HEK293 (cell line): Measurements from ENCODE around the gene PRPF40B.

Experiments used
- CTCF ChIA-PET: fragments of 350-600 bp; formaldehyde crosslinking; extraction: SDS; loops from one replicate; lab custom pipeline; 2021; ENCODE audit warnings: antibody characterized with exemption; lab: Yijun Ruan, JAX
- POLR2A ChIA-PET: fragments of 300-600 bp; formaldehyde crosslinking; extraction: SDS; loops from one replicate; lab custom pipeline; 2020; ENCODE audit warnings: antibody characterized with exemption, inconsistent platforms; lab: Yijun Ruan, JAX
- H3K27ac ChIP-seq: fragments of 200-500 bp; sonication (Bioruptor generic); 2 replicates; pipeline ENCODE4 v1.5.1; 2014; ENCODE audit warnings: low read depth, low read length, control low read depth, inconsistent platforms; ENCODE audit errors: extremely low read depth
- H3K36me3 ChIP-seq, 2 experiments: fragments of 200-500 bp in 1 of 2; sonication (Bioruptor generic) in 1 of 2; 1 replicate in 1 of 2; 2 replicates in 1 of 2; pipeline ENCODE4 v1.5.1; 2014 to 2017; ENCODE audit warnings: inconsistent platforms in 2 of 2, low read length in 2 of 2; ENCODE audit not compliant: control insufficient read depth in 2 of 2, insufficient read depth in 1 of 2
- H3K4me1 ChIP-seq: fragments of 200-500 bp; sonication (Bioruptor generic); 2 replicates; pipeline ENCODE4 v1.5.1; 2014; ENCODE audit warnings: mild to moderate bottlenecking, low read length, inconsistent platforms; ENCODE audit not compliant: control insufficient read depth, insufficient read depth
- H3K4me3 ChIP-seq: 2 replicates; pipeline ENCODE4 v1.5.1; 2011; ENCODE audit warnings: low read depth, mild to moderate bottlenecking, control low read depth, low read length, moderate library complexity
- H3K9me3 ChIP-seq: fragments of 200-500 bp; sonication (Bioruptor generic); 2 replicates; pipeline ENCODE4 v1.5.1; 2014; ENCODE audit warnings: low read depth, low read length, inconsistent platforms; ENCODE audit not compliant: control insufficient read depth, insufficient read depth
- KLF1 ChIP-seq: fragments of 450-650 bp; formaldehyde crosslinking; IDR thresholded peaks from 2 replicates; pipeline ENCODE4 v1.5.1; 2016; ENCODE audit warnings: missing biosample characterization, missing genetic modification characterization
- TCF7L2 ChIP-seq: IDR thresholded peaks from 2 replicates; pipeline ENCODE4 v1.6.1; 2011; ENCODE audit warnings: low read depth, mild to moderate bottlenecking, inconsistent platforms, low read length, moderate library complexity, borderline replicate concordance
- ZNF184 ChIP-seq: fragments of 450-650 bp; IDR thresholded peaks from 2 replicates; pipeline ENCODE4 v1.5.1; 2018; ENCODE audit warnings: missing biosample characterization, mild to moderate bottlenecking, missing genetic modification characterization
- ZNF311 ChIP-seq: fragments of 450-650 bp; formaldehyde crosslinking; IDR thresholded peaks from 2 replicates; pipeline ENCODE4 v1.5.1; 2017; ENCODE audit warnings: missing biosample characterization, missing genetic modification characterization, borderline replicate concordance
- ZNF324 ChIP-seq: fragments of 450-650 bp; formaldehyde crosslinking; IDR thresholded peaks from 2 replicates; pipeline ENCODE4 v1.5.1; 2016; ENCODE audit warnings: missing biosample characterization, missing genetic modification characterization
- ZNF335 ChIP-seq: fragments of 450-650 bp; formaldehyde crosslinking; conservative IDR thresholded peaks from 2 replicates; pipeline ENCODE4 v1.5.1; 2016; ENCODE audit warnings: missing biosample characterization, missing genetic modification characterization
- ZNF548 ChIP-seq: fragments of 450-650 bp; formaldehyde crosslinking; IDR thresholded peaks from 2 replicates; pipeline ENCODE4 v1.5.1; 2016; ENCODE audit warnings: missing biosample characterization, missing genetic modification characterization
- ZNF704 ChIP-seq: fragments of 450-650 bp; formaldehyde crosslinking; IDR thresholded peaks from 2 replicates; pipeline ENCODE4 v1.5.1; 2016; ENCODE audit warnings: missing biosample characterization, missing genetic modification characterization
- ZNF830 ChIP-seq: fragments of 450-650 bp; IDR thresholded peaks from 2 replicates; pipeline ENCODE4 v1.5.0; 2018; ENCODE audit warnings: missing biosample characterization, missing genetic modification characterization, low read depth, mild to moderate bottlenecking, moderate library complexity
- TF ChIP-seq, protein P1 (sequence below): fragments of 450-650 bp; formaldehyde crosslinking; IDR thresholded peaks from 2 replicates; pipeline ENCODE4 v1.5.1; 2016; ENCODE audit warnings: missing biosample characterization, missing genetic modification characterization
- TF ChIP-seq, protein P2 (sequence below): fragments of 450-650 bp; formaldehyde crosslinking; IDR thresholded peaks from 2 replicates; pipeline ENCODE4 v1.5.1; 2016; ENCODE audit warnings: missing biosample characterization, missing genetic modification characterization
- TF ChIP-seq, protein P3 (sequence below): fragments of 450-650 bp; formaldehyde crosslinking; conservative IDR thresholded peaks from 2 replicates; pipeline ENCODE4 v1.5.1; 2016; ENCODE audit warnings: low read depth, missing biosample characterization, missing genetic modification characterization
- TF ChIP-seq, protein P4 (sequence below): fragments of 450-650 bp; formaldehyde crosslinking; IDR thresholded peaks from 2 replicates; pipeline ENCODE4 v1.5.1; 2016; ENCODE audit warnings: missing biosample characterization, missing genetic modification characterization
- TF ChIP-seq, protein P5 (sequence below): fragments of 450-650 bp; formaldehyde crosslinking; IDR thresholded peaks from 2 replicates; pipeline ENCODE4 v1.5.1; 2016; ENCODE audit warnings: missing biosample characterization, missing genetic modification characterization

Gene PRPF40B

GRCh38 chr12:49658276-49658675 is 34.9 kb downstream of the PRPF40B start (continued):
- TF ChIP-seq, protein P1, sequence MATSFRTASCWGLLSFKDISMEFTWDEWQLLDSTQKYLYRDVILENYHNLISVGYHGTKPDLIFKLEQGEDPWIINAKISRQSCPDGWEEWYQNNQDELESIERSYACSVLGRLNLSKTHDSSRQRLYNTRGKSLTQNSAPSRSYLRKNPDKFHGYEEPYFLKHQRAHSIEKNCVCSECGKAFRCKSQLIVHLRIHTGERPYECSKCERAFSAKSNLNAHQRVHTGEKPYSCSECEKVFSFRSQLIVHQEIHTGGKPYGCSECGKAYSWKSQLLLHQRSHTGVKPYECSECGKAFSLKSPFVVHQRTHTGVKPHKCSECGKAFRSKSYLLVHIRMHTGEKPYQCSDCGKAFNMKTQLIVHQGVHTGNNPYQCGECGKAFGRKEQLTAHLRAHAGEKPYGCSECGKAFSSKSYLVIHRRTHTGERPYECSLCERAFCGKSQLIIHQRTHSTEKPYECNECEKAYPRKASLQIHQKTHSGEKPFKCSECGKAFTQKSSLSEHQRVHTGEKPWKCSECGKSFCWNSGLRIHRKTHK = no peak
- TF ChIP-seq, protein P2, sequence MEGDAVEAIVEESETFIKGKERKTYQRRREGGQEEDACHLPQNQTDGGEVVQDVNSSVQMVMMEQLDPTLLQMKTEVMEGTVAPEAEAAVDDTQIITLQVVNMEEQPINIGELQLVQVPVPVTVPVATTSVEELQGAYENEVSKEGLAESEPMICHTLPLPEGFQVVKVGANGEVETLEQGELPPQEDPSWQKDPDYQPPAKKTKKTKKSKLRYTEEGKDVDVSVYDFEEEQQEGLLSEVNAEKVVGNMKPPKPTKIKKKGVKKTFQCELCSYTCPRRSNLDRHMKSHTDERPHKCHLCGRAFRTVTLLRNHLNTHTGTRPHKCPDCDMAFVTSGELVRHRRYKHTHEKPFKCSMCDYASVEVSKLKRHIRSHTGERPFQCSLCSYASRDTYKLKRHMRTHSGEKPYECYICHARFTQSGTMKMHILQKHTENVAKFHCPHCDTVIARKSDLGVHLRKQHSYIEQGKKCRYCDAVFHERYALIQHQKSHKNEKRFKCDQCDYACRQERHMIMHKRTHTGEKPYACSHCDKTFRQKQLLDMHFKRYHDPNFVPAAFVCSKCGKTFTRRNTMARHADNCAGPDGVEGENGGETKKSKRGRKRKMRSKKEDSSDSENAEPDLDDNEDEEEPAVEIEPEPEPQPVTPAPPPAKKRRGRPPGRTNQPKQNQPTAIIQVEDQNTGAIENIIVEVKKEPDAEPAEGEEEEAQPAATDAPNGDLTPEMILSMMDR (tag by site-specific recombination) = no peak
- TF ChIP-seq ZNF324 (tag by site-specific recombination) = no peak

- Histone ChIP-seq H3K9me3 (no peaks in the 10 kb centered on the region), H3K36me3 (peaks cover 0 to 23% of the 10 kb centered on the region in 2 experiments; a peak in 1 of 3 replicates), H3K4me3 (no peak overlapping the region), H3K4me1 (peaks cover 12% of the 10 kb centered on the region), H3K27ac (no peak overlapping the region)
- POLR2A ChIA-PET = no interaction called here
- CTCF ChIA-PET = interaction anchor here (0.7 to 0.8 kb wide), 2 partner anchors 14 to 82 kb away, joined by 3 to 7 read pairs; partner anchors contain the start of gene TMBIM6
- TF ChIP-seq, protein P3, sequence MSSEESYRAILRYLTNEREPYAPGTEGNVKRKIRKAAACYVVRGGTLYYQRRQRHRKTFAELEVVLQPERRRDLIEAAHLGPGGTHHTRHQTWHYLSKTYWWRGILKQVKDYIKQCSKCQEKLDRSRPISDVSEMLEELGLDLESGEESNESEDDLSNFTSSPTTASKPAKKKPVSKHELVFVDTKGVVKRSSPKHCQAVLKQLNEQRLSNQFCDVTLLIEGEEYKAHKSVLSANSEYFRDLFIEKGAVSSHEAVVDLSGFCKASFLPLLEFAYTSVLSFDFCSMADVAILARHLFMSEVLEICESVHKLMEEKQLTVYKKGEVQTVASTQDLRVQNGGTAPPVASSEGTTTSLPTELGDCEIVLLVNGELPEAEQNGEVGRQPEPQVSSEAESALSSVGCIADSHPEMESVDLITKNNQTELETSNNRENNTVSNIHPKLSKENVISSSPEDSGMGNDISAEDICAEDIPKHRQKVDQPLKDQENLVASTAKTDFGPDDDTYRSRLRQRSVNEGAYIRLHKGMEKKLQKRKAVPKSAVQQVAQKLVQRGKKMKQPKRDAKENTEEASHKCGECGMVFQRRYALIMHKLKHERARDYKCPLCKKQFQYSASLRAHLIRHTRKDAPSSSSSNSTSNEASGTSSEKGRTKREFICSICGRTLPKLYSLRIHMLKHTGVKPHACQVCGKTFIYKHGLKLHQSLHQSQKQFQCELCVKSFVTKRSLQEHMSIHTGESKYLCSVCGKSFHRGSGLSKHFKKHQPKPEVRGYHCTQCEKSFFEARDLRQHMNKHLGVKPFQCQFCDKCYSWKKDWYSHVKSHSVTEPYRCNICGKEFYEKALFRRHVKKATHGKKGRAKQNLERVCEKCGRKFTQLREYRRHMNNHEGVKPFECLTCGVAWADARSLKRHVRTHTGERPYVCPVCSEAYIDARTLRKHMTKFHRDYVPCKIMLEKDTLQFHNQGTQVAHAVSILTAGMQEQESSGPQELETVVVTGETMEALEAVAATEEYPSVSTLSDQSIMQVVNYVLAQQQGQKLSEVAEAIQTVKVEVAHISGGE (tag by site-specific recombination) = no peak
- TF ChIP-seq ZNF311 (tag by site-specific recombination) (no peak), KLF1 (tag by site-specific recombination) (no peak), TCF7L2 (no peak), ZNF548 (tag by site-specific recombination) (no peak), ZNF335 (tag by site-specific recombination) (no peak), ZNF830 (tag by site-specific recombination) (no peak), ZNF704 (no peak), ZNF184 (no peak)
- TF ChIP-seq, protein P4, sequence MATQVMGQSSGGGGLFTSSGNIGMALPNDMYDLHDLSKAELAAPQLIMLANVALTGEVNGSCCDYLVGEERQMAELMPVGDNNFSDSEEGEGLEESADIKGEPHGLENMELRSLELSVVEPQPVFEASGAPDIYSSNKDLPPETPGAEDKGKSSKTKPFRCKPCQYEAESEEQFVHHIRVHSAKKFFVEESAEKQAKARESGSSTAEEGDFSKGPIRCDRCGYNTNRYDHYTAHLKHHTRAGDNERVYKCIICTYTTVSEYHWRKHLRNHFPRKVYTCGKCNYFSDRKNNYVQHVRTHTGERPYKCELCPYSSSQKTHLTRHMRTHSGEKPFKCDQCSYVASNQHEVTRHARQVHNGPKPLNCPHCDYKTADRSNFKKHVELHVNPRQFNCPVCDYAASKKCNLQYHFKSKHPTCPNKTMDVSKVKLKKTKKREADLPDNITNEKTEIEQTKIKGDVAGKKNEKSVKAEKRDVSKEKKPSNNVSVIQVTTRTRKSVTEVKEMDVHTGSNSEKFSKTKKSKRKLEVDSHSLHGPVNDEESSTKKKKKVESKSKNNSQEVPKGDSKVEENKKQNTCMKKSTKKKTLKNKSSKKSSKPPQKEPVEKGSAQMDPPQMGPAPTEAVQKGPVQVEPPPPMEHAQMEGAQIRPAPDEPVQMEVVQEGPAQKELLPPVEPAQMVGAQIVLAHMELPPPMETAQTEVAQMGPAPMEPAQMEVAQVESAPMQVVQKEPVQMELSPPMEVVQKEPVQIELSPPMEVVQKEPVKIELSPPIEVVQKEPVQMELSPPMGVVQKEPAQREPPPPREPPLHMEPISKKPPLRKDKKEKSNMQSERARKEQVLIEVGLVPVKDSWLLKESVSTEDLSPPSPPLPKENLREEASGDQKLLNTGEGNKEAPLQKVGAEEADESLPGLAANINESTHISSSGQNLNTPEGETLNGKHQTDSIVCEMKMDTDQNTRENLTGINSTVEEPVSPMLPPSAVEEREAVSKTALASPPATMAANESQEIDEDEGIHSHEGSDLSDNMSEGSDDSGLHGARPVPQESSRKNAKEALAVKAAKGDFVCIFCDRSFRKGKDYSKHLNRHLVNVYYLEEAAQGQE (tag by site-specific recombination) = no peak
- TF ChIP-seq, protein P5, sequence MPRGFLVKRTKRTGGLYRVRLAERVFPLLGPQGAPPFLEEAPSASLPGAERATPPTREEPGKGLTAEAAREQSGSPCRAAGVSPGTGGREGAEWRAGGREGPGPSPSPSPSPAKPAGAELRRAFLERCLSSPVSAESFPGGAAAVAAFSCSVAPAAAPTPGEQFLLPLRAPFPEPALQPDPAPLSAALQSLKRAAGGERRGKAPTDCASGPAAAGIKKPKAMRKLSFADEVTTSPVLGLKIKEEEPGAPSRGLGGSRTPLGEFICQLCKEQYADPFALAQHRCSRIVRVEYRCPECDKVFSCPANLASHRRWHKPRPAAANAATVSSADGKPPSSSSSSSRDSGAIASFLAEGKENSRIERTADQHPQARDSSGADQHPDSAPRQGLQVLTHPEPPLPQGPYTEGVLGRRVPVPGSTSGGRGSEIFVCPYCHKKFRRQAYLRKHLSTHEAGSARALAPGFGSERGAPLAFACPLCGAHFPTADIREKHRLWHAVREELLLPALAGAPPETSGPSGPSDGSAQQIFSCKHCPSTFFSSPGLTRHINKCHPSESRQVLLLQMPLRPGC (tag by site-specific recombination) = no peak
Observed at GRCh38 chr12:49659753-49660152, 36.4 kb downstream of the PRPF40B start.
